Measurements from ENCODE around the gene VSTM4. TPM values are rescaled to one million over a fixed set of nuclear protein-coding genes. Genes with fewer than 3 reads are reported as not detected.

VSTM4 gene
- total RNA-seq, 1 donor from 2014 or later: 0.50 TPM

DNA sequence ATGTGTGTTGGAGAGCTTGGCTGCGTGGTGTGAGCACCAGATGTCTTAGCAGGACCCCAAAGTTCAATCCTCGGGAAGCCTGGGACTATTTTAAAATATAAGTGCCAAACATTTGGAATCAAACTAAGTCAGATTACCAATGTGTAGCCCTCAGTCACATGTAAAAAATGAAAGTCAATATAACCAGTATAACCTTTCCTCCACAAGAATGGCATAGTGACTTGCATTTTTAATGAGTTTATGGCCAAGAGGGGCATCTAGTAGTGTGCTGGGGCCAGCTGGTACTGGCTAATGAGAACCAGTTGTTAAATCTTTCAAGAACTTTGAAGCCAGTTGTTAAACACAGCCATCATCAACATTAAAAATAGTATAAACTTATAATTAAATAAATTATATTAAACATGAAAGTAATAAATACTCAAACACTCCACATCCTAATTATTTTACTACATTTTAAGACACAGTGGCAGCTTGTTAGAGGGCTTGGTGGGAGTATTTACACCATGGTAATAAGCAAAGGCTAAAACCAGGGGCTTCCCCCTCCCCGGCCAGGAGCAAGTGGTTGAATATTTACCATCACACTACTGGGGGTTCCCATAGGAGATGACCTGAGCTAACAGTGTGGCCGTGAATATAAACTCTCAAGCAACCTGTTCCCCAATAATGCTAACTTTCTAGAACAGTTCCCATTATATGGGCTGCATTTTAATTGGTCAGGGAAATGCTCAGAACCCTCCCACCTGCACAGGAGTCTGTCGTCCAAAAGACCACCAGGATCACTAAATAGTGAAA lies 26.4 kb upstream of the VSTM4 start:
- H3K4me3 ChIP-seq (ENCODE audit: low read depth, low read length): no peak overlapping the region
- TF ChIP-seq CTCF (IDR thresholded peaks at IDR 0.05; ENCODE audit: insufficient read depth, low read length, poor library complexity, severe bottlenecking): no peak
- H3K36me3 ChIP-seq (ENCODE audit: control insufficient read depth, insufficient read depth, low read length): no peaks in the 10 kb centered on the region
- H3K27me3 ChIP-seq (ENCODE audit: control insufficient read depth, insufficient read depth, low read length): no peaks in the 10 kb centered on the region
- no peak for DNase-seq (ENCODE audit: low read depth)

GRCh38 chr10:49140304-49141177 lies 25.2 kb upstream of the VSTM4 start:
- Histone ChIP-seq H3K27me3 (ENCODE audit: control insufficient read depth, insufficient read depth, low read length) (no peaks in the 10 kb centered on the region), H3K36me3 (ENCODE audit: control insufficient read depth, insufficient read depth, low read length) (no peaks in the 10 kb centered on the region), H3K4me3 (ENCODE audit: low read depth, low read length) (no peak overlapping the region)
- DNase-seq (ENCODE audit: low read depth): no peak
- TF ChIP-seq CTCF (IDR thresholded peaks at IDR 0.05; ENCODE audit: insufficient read depth, low read length, poor library complexity, severe bottlenecking): no peak

DNA sequence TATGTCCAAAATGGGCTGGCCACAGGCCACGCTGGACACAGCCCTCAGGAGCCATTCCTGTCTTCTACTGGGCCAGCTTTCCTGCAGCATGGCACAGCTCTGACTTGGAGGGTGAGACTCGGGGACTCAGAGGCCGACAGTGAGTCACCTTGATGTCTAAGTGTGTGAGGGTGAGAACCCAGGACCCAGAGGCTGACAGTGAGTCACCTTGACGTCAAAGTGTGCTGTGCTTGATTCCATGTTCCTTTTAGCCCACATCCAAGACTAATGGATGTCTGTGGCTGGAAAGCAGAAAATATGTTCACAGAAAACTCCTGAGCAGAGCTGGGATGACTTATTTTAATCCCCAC lies 24.5 kb upstream of the VSTM4 start:
- peak; percentile 80 for DNase-seq (ENCODE audit: low read depth)
- TF ChIP-seq CTCF (IDR thresholded peaks at IDR 0.05; ENCODE audit: insufficient read depth, low read length, poor library complexity, severe bottlenecking): no peak

GRCh38 chr10:49139028-49139845 lies 23.9 kb upstream of the VSTM4 start:
- no peak for DNase-seq (ENCODE audit: low read depth)
- Histone ChIP-seq H3K27me3 (ENCODE audit: control insufficient read depth, insufficient read depth, low read length) (no peaks in the 10 kb centered on the region), H3K4me3 (ENCODE audit: low read depth, low read length) (no peak overlapping the region), H3K36me3 (ENCODE audit: control insufficient read depth, insufficient read depth, low read length) (no peaks in the 10 kb centered on the region)
- TF ChIP-seq CTCF (IDR thresholded peaks at IDR 0.05; ENCODE audit: insufficient read depth, low read length, poor library complexity, severe bottlenecking): no peak

More for the DNA sequence above, 24.5 kb upstream of the VSTM4 start:
- Histone ChIP-seq H3K27me3 (ENCODE audit: control insufficient read depth, insufficient read depth, low read length) (no peaks in the 10 kb centered on the region), H3K36me3 (ENCODE audit: control insufficient read depth, insufficient read depth, low read length) (no peaks in the 10 kb centered on the region), H3K4me3 (ENCODE audit: low read depth, low read length) (no peak overlapping the region)

DNA sequence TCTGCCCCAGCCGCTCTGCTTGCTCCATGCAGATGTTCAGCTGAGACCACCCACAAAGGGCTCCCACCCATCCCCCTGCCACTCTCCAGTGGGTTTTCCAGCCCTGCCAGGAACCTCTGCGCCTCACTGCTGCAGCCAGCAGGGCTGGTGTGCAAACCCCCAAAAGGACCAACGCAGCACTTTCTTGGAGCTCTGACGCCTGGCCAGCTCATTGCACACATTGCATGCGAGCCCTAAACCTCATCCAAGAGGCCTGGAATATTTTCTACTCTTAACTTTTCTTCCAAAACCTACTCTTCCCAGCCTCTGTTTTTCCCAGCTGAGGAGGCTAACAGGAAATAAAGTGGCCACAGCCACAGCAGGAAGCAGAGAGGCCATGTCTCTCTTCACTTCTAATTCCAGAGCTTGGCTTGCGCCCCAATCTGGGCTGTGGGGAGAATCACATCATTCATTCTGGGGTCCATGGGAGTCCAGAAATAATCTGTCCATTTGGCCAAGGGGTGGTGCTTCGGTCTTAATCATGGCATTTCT lies 23.1 kb upstream of the VSTM4 start:
- peaks cover 2% of the 10 kb centered on the region for H3K27me3 ChIP-seq (ENCODE audit: control insufficient read depth, insufficient read depth, low read length)
- no peaks in the 10 kb centered on the region for H3K36me3 ChIP-seq (ENCODE audit: control insufficient read depth, insufficient read depth, low read length)
- no peak for DNase-seq (ENCODE audit: low read depth)
- no peak overlapping the region for H3K4me3 ChIP-seq (ENCODE audit: low read depth, low read length)
- TF ChIP-seq CTCF (IDR thresholded peaks at IDR 0.05; ENCODE audit: insufficient read depth, low read length, poor library complexity, severe bottlenecking): no peak
